IMR-90 (cell line): ENCODE results near the gene ZDHHC17. TPM values are rescaled to one million over a fixed set of nuclear protein-coding genes. Genes with fewer than 3 reads are reported as not detected.

Source experiments
- ATAC-seq: fragments of 200-7000 bp; cut with Tn5 transposase; 2 replicates; pipeline ENCODE4 v1.9.1; 2020; ENCODE audit warnings: low read depth, mild to moderate bottlenecking, moderate library complexity
- BruUV-seq: library from RNA; stranded (reverse); fragments of 400-500 nt; replicated peaks from 2 replicates; lab custom pipeline; 2021; lab: Mats Ljungman, UMichigan
- CTCF ChIA-PET: fragments of 300-600 bp; formaldehyde crosslinking; extraction: SDS; loops from one replicate; lab custom pipeline; 2021; ENCODE audit warnings: antibody characterized with exemption; lab: Yijun Ruan, JAX
- POLR2A ChIA-PET: fragments of 300-600 bp; sonication (Branson Sonifier 250); formaldehyde crosslinking; loops from one replicate; lab custom pipeline; 2022; ENCODE audit warnings: antibody characterized with exemption; ENCODE audit not compliant: unreplicated experiment; lab: Charles Lee
- DNase-seq: peaks from one replicate; pipeline ENCODE4 v3.0.0; 2013
- H2AFZ ChIP-seq: replicated peaks from 2 replicates; pipeline ENCODE3; 2013; ENCODE audit warnings: low read length, mild to moderate bottlenecking; ENCODE audit not compliant: poor library complexity
- H2AK5ac ChIP-seq: 2 replicates; pipeline ENCODE4 v1.6.1; 2013; ENCODE audit warnings: low read depth, low read length, inconsistent platforms
- H2AK9ac ChIP-seq: replicated peaks from 2 replicates; pipeline ENCODE3; 2013; ENCODE audit warnings: mild to moderate bottlenecking, low read depth, low read length, moderate library complexity; ENCODE audit not compliant: poor library complexity
- H2BK120ac ChIP-seq: 2 replicates; pipeline ENCODE4 v1.6.1; 2013; ENCODE audit warnings: low read depth, low read length, inconsistent platforms
- H2BK15ac ChIP-seq: 3 replicates; pipeline ENCODE4 v1.6.1; 2013; ENCODE audit warnings: low read depth, low read length, inconsistent platforms
- H2BK20ac ChIP-seq: 2 replicates; pipeline ENCODE4 v1.6.1; 2013; ENCODE audit warnings: low read depth, mild to moderate bottlenecking, inconsistent platforms, low read length, moderate library complexity
- H2BK5ac ChIP-seq: 2 replicates; pipeline ENCODE4 v1.6.1; 2013; ENCODE audit warnings: mild to moderate bottlenecking, low read depth, low read length, inconsistent platforms; ENCODE audit not compliant: poor library complexity, severe bottlenecking
- H3K14ac ChIP-seq: replicated peaks from 2 replicates; pipeline ENCODE4 v1.6.1; 2013; ENCODE audit warnings: low read depth, low read length, inconsistent platforms
- H3K18ac ChIP-seq: 2 replicates; pipeline ENCODE4 v1.6.1; 2013; ENCODE audit warnings: low read depth, low read length, control low read depth
- H3K23ac ChIP-seq: 2 replicates; pipeline ENCODE4 v1.6.1; 2013; ENCODE audit warnings: low read depth, low read length, inconsistent platforms
- H3K27ac ChIP-seq: 2 replicates; pipeline ENCODE4 v1.5.1; 2013; ENCODE audit warnings: mild to moderate bottlenecking, control low read depth, low read length; ENCODE audit not compliant: insufficient read depth
- H3K27me3 ChIP-seq: 2 replicates; pipeline ENCODE4 v1.6.1; 2013; ENCODE audit warnings: low read length; ENCODE audit not compliant: control insufficient read depth, insufficient read depth
- H3K36me3 ChIP-seq: 2 replicates; pipeline ENCODE4 v1.6.1; 2013; ENCODE audit warnings: low read length, mixed read lengths; ENCODE audit not compliant: control insufficient read depth, insufficient read depth
- H3K4ac ChIP-seq: 2 replicates; pipeline ENCODE4 v1.6.1; 2013; ENCODE audit warnings: low read depth, low read length, inconsistent platforms
- H3K4me1 ChIP-seq: 2 replicates; pipeline ENCODE4 v1.6.1; 2013; ENCODE audit warnings: low read length, mixed read lengths; ENCODE audit not compliant: control insufficient read depth, insufficient read depth
- H3K4me2 ChIP-seq: 2 replicates; pipeline ENCODE4 v1.6.1; 2013; ENCODE audit warnings: low read depth, mild to moderate bottlenecking, control low read depth, low read length, moderate library complexity
- H3K4me3 ChIP-seq: 2 replicates; pipeline ENCODE4 v1.5.1; 2013; ENCODE audit warnings: low read depth, mild to moderate bottlenecking, control low read depth, low read length, moderate library complexity; ENCODE audit not compliant: insufficient read depth
- H3K56ac ChIP-seq: 2 replicates; pipeline ENCODE4 v1.6.1; 2013; ENCODE audit warnings: low read length, inconsistent platforms; ENCODE audit not compliant: insufficient read depth; ENCODE audit errors: extremely low read depth
- H3K79me1 ChIP-seq, 2 experiments: 2 replicates each; pipeline ENCODE4 v1.6.1; 2013; ENCODE audit warnings: low read length in 2 of 2, inconsistent platforms in 1 of 2, low read depth in 1 of 2
- H3K9ac ChIP-seq: 2 replicates; pipeline ENCODE4 v1.6.1; 2013; ENCODE audit warnings: low read depth, low read length, control low read depth
- H3K9me1 ChIP-seq: 2 replicates; pipeline ENCODE4 v1.6.1; 2013; ENCODE audit warnings: low read length, inconsistent platforms; ENCODE audit not compliant: insufficient read depth
- H3K9me3 ChIP-seq: 2 replicates; pipeline ENCODE4 v1.6.1; 2013; ENCODE audit warnings: low read length; ENCODE audit not compliant: control insufficient read depth, insufficient read depth
- H4K20me1 ChIP-seq: 2 replicates; pipeline ENCODE4 v1.6.1; 2013; ENCODE audit warnings: low read length, inconsistent platforms; ENCODE audit not compliant: insufficient read depth
- H4K5ac ChIP-seq: 2 replicates; pipeline ENCODE4 v1.6.1; 2013; ENCODE audit warnings: mild to moderate bottlenecking, low read depth, low read length, control low read depth
- H4K8ac ChIP-seq, 2 experiments: 2 replicates each; pipeline ENCODE4 v1.6.1; 2013; ENCODE audit warnings: low read depth in 2 of 2, low read length in 2 of 2, control low read depth in 1 of 2, inconsistent platforms in 1 of 2
- H4K91ac ChIP-seq: 2 replicates; pipeline ENCODE4 v1.6.1; 2013; ENCODE audit warnings: low read depth, low read length, inconsistent platforms; ENCODE audit not compliant: insufficient read depth
- BHLHE40 ChIP-seq: fragments of 150-350 bp; IDR thresholded peaks from 2 replicates; pipeline ENCODE4 v1.6.1; 2016; ENCODE audit warnings: mild to moderate bottlenecking, low read depth, low read length
- CEBPB ChIP-seq: IDR thresholded peaks from 2 replicates; pipeline ENCODE4 v1.6.1; 2012; ENCODE audit warnings: low read depth, low read length, improper control_type of control experiment
- CHD1 ChIP-seq: IDR thresholded peaks from 2 replicates; pipeline ENCODE4 v1.6.1; 2012; ENCODE audit warnings: low read depth, low read length, improper control_type of control experiment
- FOS ChIP-seq: fragments of 150-350 bp; IDR thresholded peaks from 2 replicates; pipeline ENCODE4 v1.6.1; 2016; ENCODE audit warnings: low read depth, low read length
- MAFK ChIP-seq: IDR thresholded peaks from 2 replicates; pipeline ENCODE4 v1.6.1; 2012; ENCODE audit warnings: low read depth, low read length, improper control_type of control experiment
- MAZ ChIP-seq: IDR thresholded peaks from 2 replicates; pipeline ENCODE4 v1.6.1; 2012; ENCODE audit warnings: low read depth, mild to moderate bottlenecking, low read length, improper control_type of control experiment, moderate library complexity, borderline replicate concordance
- MXI1 ChIP-seq: IDR thresholded peaks from 2 replicates; pipeline ENCODE4 v1.6.1; 2012; ENCODE audit warnings: low read depth, mild to moderate bottlenecking, low read length, moderate library complexity, borderline replicate concordance
- NFE2L2 ChIP-seq: fragments of 150-350 bp; IDR thresholded peaks from 2 replicates; pipeline ENCODE4 v1.6.1; 2016; ENCODE audit warnings: low read depth, mild to moderate bottlenecking, low read length
- POLR2A ChIP-seq: IDR thresholded peaks from 2 replicates; pipeline ENCODE4 v1.6.1; 2012; ENCODE audit warnings: mild to moderate bottlenecking, low read depth, low read length
- RAD21 ChIP-seq: IDR thresholded peaks from 2 replicates; pipeline ENCODE4 v1.6.1; 2012; ENCODE audit warnings: low read length, improper control_type of control experiment
- RCOR1 ChIP-seq: IDR thresholded peaks from 2 replicates; pipeline ENCODE4 v1.6.1; 2012; ENCODE audit warnings: mild to moderate bottlenecking, low read length, improper control_type of control experiment; ENCODE audit not compliant: insufficient replicate concordance
- RFX5 ChIP-seq: IDR thresholded peaks from 2 replicates; pipeline ENCODE4 v1.8.0; 2012; ENCODE audit warnings: low read depth, mild to moderate bottlenecking, low read length, moderate library complexity
- SMC3 ChIP-seq: fragments of 150-350 bp; IDR thresholded peaks from 2 replicates; pipeline ENCODE4 v1.6.1; 2016; ENCODE audit warnings: low read depth, mild to moderate bottlenecking, antibody characterized with exemption, low read length, moderate library complexity
- WGBS, 2 experiments: methylation state at CpG; one replicate each; pipeline versions ENCODE4 v1.1.5 to v1.1.7; 2013; ENCODE audit warnings: missing lambda C conversion rate in 2 of 2; ENCODE audit not compliant: insufficient read length in 1 of 2; ENCODE audit errors: extremely low coverage in 2 of 2; 5-methylcytosine and 5-hydroxymethylcytosine counted together
- dilution Hi-C: fragments of 300-500 bp; cut with HindIII; formaldehyde crosslinking; loops from one replicate; pipeline ENCODE4 v1.14.3; 2018; ENCODE audit warnings: low sequenced_read_pairs; ENCODE audit not compliant: unreplicated experiment
- in situ Hi-C: fragments of 300-500 bp; cut with MboI; formaldehyde crosslinking; loops from 3 replicates; pipeline ENCODE4 v1.14.3; 2019; ENCODE audit warnings: low sequenced_read_pairs, inconsistent platforms, mixed read lengths
- intact Hi-C: fragments of 100-400 bp; cut with micrococcal nuclease; formaldehyde crosslinking; loops from 2 replicates; pipeline ENCODE4 v1.10.0; 2022
- polyA plus RNA-seq, 3 experiments: library from polyadenylated mRNA; depleted of rRNA; stranded (reverse); fragments of >200 nt; gene quantifications; 2 replicates each; pipeline ENCODE4 v1.2.3, GENCODE V29; 2012; ENCODE audit warnings: low replicate concordance in 1 of 3
- total RNA-seq: library from RNA; depleted of rRNA; stranded (reverse); fragments of >200 nt; gene quantifications from 2 replicates; pipeline ENCODE4 v1.2.3, GENCODE V29; 2012
- TF ChIP-seq, protein P1 (sequence below): fragments of 150-350 bp; IDR thresholded peaks from 2 replicates; pipeline ENCODE4 v1.6.1; 2016; ENCODE audit warnings: low read depth, mild to moderate bottlenecking, low read length, moderate library complexity, borderline replicate concordance
- TF ChIP-seq, protein P2 (sequence below): conservative IDR thresholded peaks from 2 replicates; pipeline ENCODE4 v1.5.1; 2012; ENCODE audit warnings: mild to moderate bottlenecking, low read depth, low read length, improper control_type of control experiment
- TF ChIP-seq, protein P3 (sequence below): fragments of 150-350 bp; IDR thresholded peaks from 2 replicates; pipeline ENCODE4 v1.6.1; 2017; ENCODE audit warnings: mild to moderate bottlenecking, antibody characterized with exemption, low read length, low read depth

The ZDHHC17 gene
- total and polyA plus RNA-seq, 2 of the 4 experiments (the other 2 are of a cell fraction) = 23.3 to 125 TPM

DNA sequence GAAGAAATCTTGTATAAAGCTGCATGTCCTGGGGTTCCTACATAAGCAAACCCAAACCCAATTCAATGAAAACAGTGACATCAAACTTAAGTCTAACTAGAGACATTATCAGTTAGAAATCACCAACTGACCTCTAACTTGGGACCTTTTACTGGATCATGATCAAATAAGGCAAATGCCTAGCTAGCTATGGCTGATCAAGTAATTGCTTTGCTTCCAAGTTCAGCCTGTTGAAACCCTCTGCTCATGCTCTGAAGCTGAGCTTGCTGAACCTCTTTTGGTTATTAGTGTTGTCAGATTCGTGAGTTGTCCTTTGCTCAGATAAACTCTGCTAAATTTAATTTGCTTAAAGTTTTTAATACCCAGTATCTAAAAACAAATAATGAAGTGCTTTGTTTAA is 28.9 kb downstream of the ZDHHC17 start:
- dilution Hi-C loops = no loop called here
- no peak overlapping the region for H2BK15ac ChIP-seq
- peaks cover 18 to 37% of the 10 kb centered on the region in 2 experiments for H3K79me1 ChIP-seq
- H3K9me1 ChIP-seq = no peaks in the 10 kb centered on the region
- no peak overlapping the region for H3K4me3 ChIP-seq
- TF ChIP-seq, protein P1, sequence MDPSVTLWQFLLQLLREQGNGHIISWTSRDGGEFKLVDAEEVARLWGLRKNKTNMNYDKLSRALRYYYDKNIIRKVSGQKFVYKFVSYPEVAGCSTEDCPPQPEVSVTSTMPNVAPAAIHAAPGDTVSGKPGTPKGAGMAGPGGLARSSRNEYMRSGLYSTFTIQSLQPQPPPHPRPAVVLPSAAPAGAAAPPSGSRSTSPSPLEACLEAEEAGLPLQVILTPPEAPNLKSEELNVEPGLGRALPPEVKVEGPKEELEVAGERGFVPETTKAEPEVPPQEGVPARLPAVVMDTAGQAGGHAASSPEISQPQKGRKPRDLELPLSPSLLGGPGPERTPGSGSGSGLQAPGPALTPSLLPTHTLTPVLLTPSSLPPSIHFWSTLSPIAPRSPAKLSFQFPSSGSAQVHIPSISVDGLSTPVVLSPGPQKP = no peak
- no peak for TF ChIP-seq CHD1
- no peak for TF ChIP-seq RAD21
- TF ChIP-seq RCOR1 = no peak
- TF ChIP-seq BHLHE40 = no peak
- no peak for TF ChIP-seq MAZ
- no peak for TF ChIP-seq MAFK
- no peak for TF ChIP-seq FOS
- TF ChIP-seq, protein P2, sequence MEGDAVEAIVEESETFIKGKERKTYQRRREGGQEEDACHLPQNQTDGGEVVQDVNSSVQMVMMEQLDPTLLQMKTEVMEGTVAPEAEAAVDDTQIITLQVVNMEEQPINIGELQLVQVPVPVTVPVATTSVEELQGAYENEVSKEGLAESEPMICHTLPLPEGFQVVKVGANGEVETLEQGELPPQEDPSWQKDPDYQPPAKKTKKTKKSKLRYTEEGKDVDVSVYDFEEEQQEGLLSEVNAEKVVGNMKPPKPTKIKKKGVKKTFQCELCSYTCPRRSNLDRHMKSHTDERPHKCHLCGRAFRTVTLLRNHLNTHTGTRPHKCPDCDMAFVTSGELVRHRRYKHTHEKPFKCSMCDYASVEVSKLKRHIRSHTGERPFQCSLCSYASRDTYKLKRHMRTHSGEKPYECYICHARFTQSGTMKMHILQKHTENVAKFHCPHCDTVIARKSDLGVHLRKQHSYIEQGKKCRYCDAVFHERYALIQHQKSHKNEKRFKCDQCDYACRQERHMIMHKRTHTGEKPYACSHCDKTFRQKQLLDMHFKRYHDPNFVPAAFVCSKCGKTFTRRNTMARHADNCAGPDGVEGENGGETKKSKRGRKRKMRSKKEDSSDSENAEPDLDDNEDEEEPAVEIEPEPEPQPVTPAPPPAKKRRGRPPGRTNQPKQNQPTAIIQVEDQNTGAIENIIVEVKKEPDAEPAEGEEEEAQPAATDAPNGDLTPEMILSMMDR = no peak
- no peak for TF ChIP-seq RFX5
- no peak for TF ChIP-seq NFE2L2
- no peak for TF ChIP-seq POLR2A
- no peak for TF ChIP-seq CEBPB
- no peak for TF ChIP-seq SMC3
- TF ChIP-seq, protein P3, sequence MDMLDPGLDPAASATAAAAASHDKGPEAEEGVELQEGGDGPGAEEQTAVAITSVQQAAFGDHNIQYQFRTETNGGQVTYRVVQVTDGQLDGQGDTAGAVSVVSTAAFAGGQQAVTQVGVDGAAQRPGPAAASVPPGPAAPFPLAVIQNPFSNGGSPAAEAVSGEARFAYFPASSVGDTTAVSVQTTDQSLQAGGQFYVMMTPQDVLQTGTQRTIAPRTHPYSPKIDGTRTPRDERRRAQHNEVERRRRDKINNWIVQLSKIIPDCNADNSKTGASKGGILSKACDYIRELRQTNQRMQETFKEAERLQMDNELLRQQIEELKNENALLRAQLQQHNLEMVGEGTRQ = no peak
- TF ChIP-seq MXI1 = no peak
- H3K9ac ChIP-seq = no peak overlapping the region
- no CpG with 5 or more reads among the region's 1 CpG for WGBS, 2 experiments
- DNase-seq (no peak), ATAC-seq (peak; percentile 17; the same call in 1 of the 2 replicates)
- ChIA-PET POLR2A (no interaction called here), CTCF (interaction anchor here (1.0 kb wide), 1 partner anchor 218 kb away, joined by 5 read pairs; no protein-coding TSS in a partner anchor)
- no peaks in the 10 kb centered on the region for H3K27me3 ChIP-seq
- no peak overlapping the region for H4K8ac ChIP-seq
- intact Hi-C loops = no loop called here
- H3K4ac ChIP-seq = no peak overlapping the region
- H3K9me3 ChIP-seq = no peaks in the 10 kb centered on the region
- H2BK5ac ChIP-seq = no peak overlapping the region
- H3K18ac ChIP-seq = no peak overlapping the region; the same call in 1 of the 2 replicates
- H2AFZ ChIP-seq = no peak overlapping the region
- no peak overlapping the region for H4K91ac ChIP-seq
- BruUV-seq = no TSS peak
- no peak overlapping the region for H3K23ac ChIP-seq
- peaks cover 13% of the 10 kb centered on the region; the same call in 1 of the 2 replicates for H4K20me1 ChIP-seq
- H3K4me2 ChIP-seq = no peak overlapping the region
- no peaks in the 10 kb centered on the region for H3K36me3 ChIP-seq
- in situ Hi-C loops = loop anchor here (5.0 kb wide), 1 partner anchor 176 kb away; no protein-coding TSS in a partner anchor
- no peak overlapping the region; the same call in 1 of the 2 replicates for H4K5ac ChIP-seq
- no peak overlapping the region for H2BK120ac ChIP-seq
- H2AK9ac ChIP-seq = no peak overlapping the region
- H2BK20ac ChIP-seq = no peak overlapping the region
- H3K14ac ChIP-seq = no peak overlapping the region
- no peaks in the 10 kb centered on the region; the same call in 1 of the 2 replicates for H3K4me1 ChIP-seq
- H2AK5ac ChIP-seq = no peak overlapping the region
- no peak overlapping the region for H3K56ac ChIP-seq
- no peak overlapping the region for H3K27ac ChIP-seq
